Stomach (tissue), 4 donors: ENCODE results near the gene FUBP1.

Experiments
- CTCF ChIP-seq, 7 experiments: fragments of 450-650 bp in 4 of 7; fragments of 200-600 bp in 3 of 7; sonication (generic) in 3 of 7; IDR thresholded peaks; one replicate each; pipeline ENCODE4 v1.5.1; 2016 to 2019; ENCODE audit warnings: antibody characterized with exemption in 7 of 7, control low read depth in 2 of 7, mild to moderate bottlenecking in 1 of 7
- POLR2A ChIP-seq, 4 donors: fragments of 450-650 bp; IDR thresholded peaks; one replicate each; pipeline ENCODE4 v1.6.1; 2016; ENCODE audit warnings: antibody characterized with exemption in 4 of 4, control low read depth in 2 of 4, mild to moderate bottlenecking in 1 of 4, moderate library complexity in 1 of 4
- POLR2AphosphoS5 ChIP-seq, 3 donors: sonication (generic); formaldehyde crosslinking; IDR thresholded peaks; one replicate each; pipeline ENCODE4 v1.6.1; 2016; ENCODE audit warnings: antibody characterized with exemption in 3 of 3

- no peak for TF ChIP-seq POLR2A (IDR thresholded peaks at IDR 0.05)
- no peak for TF ChIP-seq CTCF (IDR thresholded peaks at IDR 0.05)
- no peak for TF ChIP-seq POLR2AphosphoS5 (IDR thresholded peaks at IDR 0.05)
These were observed 10.9 kb upstream of the FUBP1 start for GRCh38 chr1:77989744-77990143.
